Right renal cortex interstitium (tissue), 3 donors: Measurements from ENCODE around the gene BLOC1S4. TPM values are rescaled to one million over a fixed set of nuclear protein-coding genes. Genes with fewer than 3 reads are reported as not detected.
"Not testable (repeated sequence)": the region's sequence is repeated elsewhere in the genome, so short reads cannot be mapped to it uniquely, and the experiment has no call there.

Experiments used
- DNase-seq, 3 donors: peaks; one replicate each; pipeline ENCODE4 v3.0.0-alpha.2; 2013; ENCODE audit warnings: low read depth in 3 of 3, low spot score in 2 of 3
- polyA plus RNA-seq, 3 donors: library from polyadenylated mRNA; unstranded; fragments of 120-200 nt; gene quantifications; one replicate each; pipeline ENCODE4 v1.2.1, GENCODE V29; 2013; ENCODE audit not compliant: insufficient read length in 3 of 3

BLOC1S4 gene
- 10 to 100 TPM in 2 of 3 donors, 1 to 10 TPM in 1; 9.4 to 11.9 (median 11.8) TPM for polyA plus RNA-seq

DNA sequence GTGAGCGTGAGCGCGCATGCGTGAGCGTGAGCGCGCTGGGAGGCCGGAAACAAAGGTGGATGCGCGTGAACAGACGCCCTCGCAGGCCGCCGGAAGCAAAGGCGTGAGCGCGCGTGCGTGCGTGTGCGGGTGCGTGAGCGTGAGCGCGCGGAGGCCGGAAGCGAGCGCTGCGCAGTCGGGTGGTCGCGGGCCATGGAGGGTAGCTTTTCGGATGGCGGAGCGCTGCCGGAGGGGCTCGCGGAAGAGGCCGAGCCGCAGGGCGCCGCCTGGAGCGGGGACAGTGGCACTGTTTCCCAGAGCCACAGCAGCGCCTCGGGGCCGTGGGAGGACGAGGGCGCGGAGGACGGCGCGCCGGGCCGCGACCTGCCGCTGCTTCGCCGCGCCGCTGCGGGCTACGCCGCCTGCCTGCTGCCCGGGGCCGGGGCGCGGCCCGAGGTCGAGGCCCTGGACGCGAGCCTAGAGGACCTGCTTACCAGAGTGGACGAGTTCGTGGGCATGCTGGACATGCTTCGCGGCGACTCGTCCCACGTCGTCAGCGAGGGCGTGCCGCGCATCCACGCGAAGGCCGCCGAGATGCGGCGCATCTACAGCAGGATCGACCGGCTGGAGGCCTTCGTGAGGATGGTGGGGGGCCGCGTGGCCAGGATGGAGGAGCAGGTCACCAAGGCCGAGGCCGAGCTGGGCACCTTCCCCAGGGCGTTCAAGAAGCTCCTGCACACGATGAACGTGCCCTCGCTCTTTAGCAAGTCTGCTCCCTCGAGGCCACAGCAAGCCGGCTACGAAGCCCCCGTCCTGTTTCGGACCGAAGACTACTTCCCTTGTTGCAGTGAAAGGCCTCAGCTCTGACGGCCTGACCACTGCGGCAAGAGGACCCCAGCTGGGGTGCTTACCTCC lies at the start of gene BLOC1S4:
Gene BLOC1S4, plus strand, starts transcription at position 157 of the 894 bp plus-strand sequence. Its CDS starts 36 bp downstream, at position 193.
- DNase-seq = peak; percentile 83 to 90 (median 86)

- DNase-seq = no peak
Measured at GRCh38 chr4:6668391-6668790, 47.6 kb upstream of the BLOC1S4 start.

DNA sequence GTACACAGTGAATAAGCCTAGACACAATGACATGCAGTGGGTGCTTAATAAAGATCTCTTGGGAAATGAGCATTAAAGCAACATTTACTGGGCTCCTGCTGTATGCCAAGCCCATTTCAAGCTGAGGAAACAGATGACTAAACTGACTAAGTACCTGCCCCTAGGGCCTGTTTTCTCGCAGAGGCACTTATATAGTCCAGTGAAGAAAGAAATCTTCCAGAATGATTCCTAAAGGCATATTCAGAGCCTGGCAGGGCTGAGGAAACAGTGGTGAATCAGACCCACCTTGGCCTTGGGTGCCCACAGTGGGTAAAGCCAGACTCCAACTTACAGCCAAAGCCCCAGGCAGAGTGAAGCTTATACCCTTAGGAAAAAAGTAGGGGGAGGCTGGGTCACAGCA lies 44.3 kb upstream of the BLOC1S4 start:
- no peak for DNase-seq

DNA sequence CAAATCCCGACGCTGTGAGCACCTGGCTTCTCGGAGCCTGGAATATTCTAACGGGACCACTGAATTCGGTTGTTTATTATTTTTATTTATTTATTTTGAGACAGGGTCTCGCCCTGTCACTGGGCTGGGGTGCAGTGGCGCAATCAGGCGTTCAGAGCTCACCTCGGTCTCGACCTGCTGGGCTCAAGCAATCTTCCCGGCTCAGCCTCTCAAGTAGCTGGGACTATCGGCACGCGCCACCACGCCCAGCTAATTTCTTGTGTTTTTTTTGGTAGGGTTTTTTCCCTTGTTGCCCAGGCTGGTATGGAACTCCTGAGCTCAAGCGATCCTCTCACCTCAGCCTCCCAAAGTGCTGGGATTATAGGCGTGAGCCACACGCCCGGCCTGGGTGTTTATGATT lies 43.8 kb upstream of the BLOC1S4 start:
- no peak for DNase-seq

DNA sequence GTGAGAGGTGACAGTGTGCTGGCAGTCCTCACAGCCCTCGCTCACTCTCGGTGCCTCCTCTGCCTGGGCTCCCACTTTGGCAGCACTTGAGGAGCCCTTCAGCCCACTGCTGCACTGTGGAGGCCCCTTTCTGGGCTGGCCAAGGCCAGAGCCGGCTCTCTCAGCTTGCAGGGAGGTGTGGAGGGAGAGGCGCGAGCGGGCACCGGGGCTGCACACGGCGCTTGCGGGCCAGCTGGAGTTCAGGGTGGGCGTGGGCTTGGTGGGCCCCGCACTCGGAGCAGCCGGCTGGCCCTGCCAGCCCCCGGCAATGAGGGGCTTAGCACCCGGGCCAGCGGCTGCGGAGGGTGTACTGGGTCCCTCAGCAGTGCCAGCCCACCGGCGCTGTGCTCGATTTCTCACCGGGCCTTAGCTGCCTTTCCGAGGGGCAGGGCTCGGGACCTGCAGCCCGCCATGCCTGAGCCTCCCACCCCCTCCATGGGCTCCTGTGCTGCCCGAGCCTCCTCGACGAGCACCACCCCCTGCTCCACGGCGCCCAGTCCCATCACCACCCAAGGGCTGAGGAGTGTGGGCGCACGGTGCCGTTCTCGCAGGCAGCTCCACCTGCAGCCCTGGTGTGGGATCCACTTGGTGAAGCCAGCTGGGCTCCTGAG lies 43.3 kb upstream of the BLOC1S4 start:
- not testable (repeated sequence) for DNase-seq

GRCh38 chr4:6673191-6673659 lies 42.7 kb upstream of the BLOC1S4 start:
- DNase-seq = not testable (repeated sequence)

- DNase-seq = peak; percentile 86 to 90 (median 90)
Measured at GRCh38 chr4:6673660-6674499, 42.1 kb upstream of the BLOC1S4 start.

- DNase-seq = peak in 1 of 3 donors; percentile 33
Measured at GRCh38 chr4:6674500-6675149, 41.3 kb upstream of the BLOC1S4 start.

DNA sequence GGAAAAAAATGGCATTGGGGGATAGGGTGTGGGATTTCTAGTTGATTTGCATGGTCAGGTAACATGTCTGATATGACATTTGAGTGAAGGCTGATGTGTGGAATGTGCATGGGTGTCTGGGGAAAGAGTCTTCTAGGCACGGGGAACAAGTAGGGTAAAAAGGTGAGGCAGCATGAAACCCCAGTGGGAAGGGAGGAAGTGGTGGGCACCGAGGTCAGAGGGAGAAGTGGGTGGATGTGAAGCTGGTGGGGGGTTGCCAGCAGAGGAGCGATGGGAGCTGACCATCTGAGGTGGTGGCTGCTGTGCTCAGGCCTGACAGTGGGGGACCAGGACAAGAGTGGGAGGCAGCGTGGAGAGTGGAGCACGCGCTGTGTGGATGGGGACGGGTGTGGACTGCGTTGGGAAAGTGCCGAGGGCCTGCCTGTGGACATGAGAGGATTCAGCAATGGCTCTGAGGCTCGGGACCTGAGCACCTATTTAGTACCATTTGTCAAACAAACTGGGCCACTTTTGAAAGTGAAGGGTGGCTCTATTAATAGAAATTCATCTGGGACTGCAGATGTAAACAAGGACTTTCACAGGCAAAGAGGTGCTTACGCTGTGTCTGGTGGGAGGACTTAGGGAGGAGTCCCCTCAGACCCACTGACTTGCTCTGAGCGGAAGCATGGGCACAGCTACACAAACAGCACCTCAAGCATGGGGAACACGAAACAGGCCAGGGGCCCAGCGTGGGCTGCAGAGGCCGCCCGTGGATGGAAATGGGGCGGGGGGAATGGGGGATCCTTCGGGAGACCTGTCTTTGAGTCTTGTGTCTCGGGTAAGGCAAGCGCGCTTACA lies 39.0 kb upstream of the BLOC1S4 start:
- DNase-seq = no peak

DNA sequence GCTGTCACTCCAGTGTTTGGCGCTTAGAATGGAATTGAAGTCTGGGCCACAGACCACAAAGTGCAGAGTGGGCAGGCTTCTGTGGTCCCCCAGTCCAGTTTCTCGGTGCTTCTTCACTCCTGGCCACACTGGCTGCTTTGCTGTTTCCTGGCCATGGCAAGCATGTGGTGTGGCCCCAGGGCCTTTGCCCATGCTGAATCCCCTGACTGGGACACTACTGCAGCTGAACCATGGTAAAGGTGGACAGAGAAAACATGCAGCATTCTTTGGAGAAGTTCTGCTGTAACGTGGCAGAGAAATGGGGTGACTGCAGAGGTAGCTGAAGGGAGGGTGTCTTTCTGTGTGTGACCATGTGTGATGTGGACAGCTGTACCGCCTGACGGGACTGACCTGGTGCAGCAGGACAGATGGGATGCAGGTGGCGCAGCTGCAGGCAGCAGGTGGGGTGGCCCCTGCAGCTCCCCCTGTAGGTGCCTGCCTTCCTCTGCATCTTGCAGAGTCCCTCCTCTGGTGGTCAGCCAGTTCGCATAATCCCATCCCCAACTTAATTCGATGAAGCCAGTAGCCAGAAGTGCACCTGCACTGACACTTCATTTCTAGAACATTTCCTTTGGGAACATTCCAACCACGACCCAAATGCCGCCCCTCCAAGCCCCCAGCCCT lies 35.5 kb upstream of the BLOC1S4 start:
- no peak for DNase-seq

DNA sequence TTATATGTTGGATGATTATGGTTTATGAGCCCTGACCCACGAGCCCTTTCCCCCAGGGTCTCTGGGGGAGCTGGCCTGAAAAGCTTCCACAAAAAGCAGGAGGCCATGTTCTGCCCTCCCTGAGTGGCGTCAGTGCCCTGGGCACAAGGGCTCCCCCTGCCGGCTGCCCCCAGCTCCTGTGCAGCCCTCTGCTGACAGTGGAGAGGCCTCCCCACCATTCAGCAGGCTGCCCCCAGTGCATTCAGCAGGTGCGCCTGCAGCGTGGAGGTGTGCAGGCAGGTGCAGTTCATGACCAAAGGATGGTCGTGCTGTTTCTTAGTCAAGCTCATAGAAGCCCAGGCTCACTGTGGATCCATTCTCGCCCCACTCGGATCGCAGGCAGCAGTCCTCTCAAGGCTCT lies 34.8 kb upstream of the BLOC1S4 start:
- DNase-seq = no peak

- DNase-seq = no peak
Measured at GRCh38 chr4:6682862-6683590, 32.9 kb upstream of the BLOC1S4 start.

GRCh38 chr4:6684656-6685055 lies 31.3 kb upstream of the BLOC1S4 start:
- DNase-seq = no peak

- no peak for DNase-seq
Measured at GRCh38 chr4:6686104-6686787, 29.7 kb upstream of the BLOC1S4 start.

- DNase-seq = no peak
Measured at GRCh38 chr4:6687947-6688878, 27.8 kb upstream of the BLOC1S4 start.

DNA sequence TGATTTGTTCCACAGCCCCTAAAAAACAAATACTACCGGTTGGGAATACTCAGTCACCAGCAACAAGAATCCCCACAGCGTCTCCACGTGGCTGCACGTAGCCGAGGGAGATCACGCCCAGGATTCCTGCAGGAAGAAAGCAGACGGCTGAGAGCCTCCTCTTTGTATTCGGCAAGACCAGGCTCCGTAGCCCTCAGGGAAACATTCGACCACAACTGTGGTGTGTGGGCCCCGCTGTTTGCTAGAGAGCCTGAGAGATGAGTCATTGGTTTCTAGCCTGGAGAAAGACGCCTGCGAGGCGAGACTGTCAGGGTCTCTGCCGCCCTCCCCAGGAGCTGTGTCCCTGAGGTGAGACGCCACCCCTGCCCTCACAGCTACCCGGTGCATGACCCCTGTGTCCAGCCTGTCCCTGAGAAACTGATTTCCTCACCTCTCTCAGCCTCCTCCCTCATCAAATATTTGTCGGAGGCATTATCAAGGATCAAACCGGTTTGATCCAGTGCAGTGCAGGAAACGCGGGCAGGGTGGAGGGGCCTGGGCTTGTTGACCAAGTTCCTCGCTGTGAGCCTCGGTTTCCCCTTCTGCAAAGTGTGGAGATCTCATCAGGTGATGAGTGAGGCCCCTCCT lies 27.0 kb upstream of the BLOC1S4 start:
- DNase-seq = no peak
